H1 (cell line): ENCODE measurements around the gene HMGCLL1. TPM values are rescaled to one million over a fixed set of nuclear protein-coding genes. Genes with fewer than 3 reads are reported as not detected.

ENCODE experiments used
- polyA plus RNA-seq, 7 experiments: library from polyadenylated mRNA; depleted of rRNA in 3 of 7; stranded (reverse) in 5 of 7; unstranded in 2 of 7; fragments of >200 nt in 5 of 7; fragments of 200-250 nt in 2 of 7; gene quantifications; 1 replicate in 5 of 7; 2 replicates in 1 of 7; 4 replicates in 1 of 7; pipeline versions ENCODE4 v1.2.1 to v1.2.3, GENCODE V29; 2011 to 2013; ENCODE audit warnings: missing spikeins in 2 of 7, mixed read lengths in 2 of 7
- total RNA-seq: library from RNA; stranded (reverse); fragmentation: NEBNext Ultra II Directional; extraction: Animal tissue kit (Norgen Biotek cat#: 25700); gene quantifications from 2 replicates; pipeline ENCODE4 v1.2.1, GENCODE V29; 2021
- TF ChIP-seq, protein P1 (sequence below): IDR thresholded peaks from 2 replicates; pipeline ENCODE4 v1.6.1; 2012; ENCODE audit warnings: inconsistent platforms

Gene HMGCLL1
- total and polyA plus RNA-seq, 2 of the 8 experiments (the other 6 are each of a cell fraction or from before 2014, with no cell fraction given): 0.06 to 0.41 TPM

- TF ChIP-seq, protein P1, sequence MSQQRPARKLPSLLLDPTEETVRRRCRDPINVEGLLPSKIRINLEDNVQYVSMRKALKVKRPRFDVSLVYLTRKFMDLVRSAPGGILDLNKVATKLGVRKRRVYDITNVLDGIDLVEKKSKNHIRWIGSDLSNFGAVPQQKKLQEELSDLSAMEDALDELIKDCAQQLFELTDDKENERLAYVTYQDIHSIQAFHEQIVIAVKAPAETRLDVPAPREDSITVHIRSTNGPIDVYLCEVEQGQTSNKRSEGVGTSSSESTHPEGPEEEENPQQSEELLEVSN: no peak
Measured at GRCh38 chr6:55617272-55617671, 38.3 kb upstream of the HMGCLL1 start (continued).
